Astrocyte of the hippocampus (primary cell): ENCODE results near the gene CEP20.
A peak's percentile ranks its signal among the peaks of the same experiment; 100 is the strongest.

Source experiments
- DNase-seq: peaks from one replicate; pipeline ENCODE4 v3.0.0; 2011; ENCODE audit warnings: low read depth, low spot score

The CEP20 gene

DNA sequence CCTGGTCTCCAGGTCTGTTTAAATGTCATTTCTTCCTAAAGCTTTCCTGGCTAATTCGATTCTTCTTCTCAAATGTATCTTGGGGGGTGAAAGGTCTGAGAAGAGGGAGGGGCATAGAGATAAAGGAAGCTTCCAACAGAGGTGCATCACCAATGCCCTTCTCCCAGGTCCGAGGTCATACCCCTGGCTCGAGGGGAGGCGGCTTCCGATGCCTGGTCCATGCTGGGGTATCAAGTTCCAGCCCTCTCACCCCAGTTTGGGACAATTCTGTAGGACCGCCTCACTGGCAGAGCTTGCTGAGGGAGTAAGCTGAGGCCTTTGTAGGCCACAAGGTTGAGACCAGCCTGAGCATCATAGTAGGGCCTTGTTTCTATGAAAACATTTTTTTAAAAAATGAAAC is 10.3 kb upstream of the CEP20 start:
- no peak for DNase-seq

DNA sequence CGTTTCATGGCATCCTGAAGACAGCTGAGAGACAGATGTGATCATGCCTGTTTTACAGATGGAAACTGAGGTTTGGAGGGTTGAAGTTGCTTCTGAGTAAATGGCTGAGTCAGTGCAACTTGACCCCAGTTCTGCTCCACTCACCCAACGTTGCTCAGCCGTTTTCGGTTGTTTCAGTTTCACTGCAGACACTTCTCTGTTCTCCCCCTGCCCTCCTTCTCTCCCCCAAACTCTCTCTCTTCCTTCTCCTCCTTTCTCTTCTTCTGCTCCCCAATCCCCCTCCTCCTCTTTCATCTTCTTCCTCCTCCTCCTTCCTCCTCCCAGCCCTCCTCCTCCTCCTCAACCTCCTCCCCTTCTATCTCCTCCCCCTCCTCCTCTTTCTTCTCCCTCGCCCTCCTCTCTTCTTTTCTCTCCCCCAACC is 9.4 kb upstream of the CEP20 start:
- no peak for DNase-seq

DNA sequence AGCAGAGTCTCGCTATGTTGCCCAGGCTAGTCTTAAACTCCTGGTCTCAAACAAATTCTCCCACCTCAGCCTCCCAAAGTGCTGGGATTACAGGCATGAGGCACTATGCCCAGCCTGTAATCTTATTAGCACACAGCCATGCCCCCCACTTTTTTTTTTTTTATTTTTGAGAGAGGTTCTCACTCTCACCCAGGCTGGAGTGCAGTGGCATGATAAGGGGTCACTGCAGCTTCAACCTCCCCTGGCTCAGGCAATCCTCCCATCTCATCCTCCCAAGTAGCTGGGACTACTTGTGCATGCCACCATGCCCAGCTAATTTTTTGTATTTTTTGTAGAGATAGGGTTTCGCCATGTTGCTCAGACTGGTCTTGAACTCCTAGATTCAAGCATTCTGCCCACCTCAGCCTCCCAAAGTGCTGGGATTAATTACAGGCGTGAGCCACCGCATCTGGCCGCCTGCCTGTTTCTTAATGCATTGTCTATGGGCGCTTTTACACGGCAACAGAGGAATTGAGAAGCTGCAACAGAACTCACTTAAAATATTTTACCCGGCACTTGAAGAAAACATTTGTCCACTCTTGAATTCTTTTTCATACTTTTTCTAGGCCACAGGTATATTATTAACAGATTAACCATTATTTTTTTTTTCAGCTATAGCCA is 8.8 kb upstream of the CEP20 start:
- DNase-seq, result no peak

DNA sequence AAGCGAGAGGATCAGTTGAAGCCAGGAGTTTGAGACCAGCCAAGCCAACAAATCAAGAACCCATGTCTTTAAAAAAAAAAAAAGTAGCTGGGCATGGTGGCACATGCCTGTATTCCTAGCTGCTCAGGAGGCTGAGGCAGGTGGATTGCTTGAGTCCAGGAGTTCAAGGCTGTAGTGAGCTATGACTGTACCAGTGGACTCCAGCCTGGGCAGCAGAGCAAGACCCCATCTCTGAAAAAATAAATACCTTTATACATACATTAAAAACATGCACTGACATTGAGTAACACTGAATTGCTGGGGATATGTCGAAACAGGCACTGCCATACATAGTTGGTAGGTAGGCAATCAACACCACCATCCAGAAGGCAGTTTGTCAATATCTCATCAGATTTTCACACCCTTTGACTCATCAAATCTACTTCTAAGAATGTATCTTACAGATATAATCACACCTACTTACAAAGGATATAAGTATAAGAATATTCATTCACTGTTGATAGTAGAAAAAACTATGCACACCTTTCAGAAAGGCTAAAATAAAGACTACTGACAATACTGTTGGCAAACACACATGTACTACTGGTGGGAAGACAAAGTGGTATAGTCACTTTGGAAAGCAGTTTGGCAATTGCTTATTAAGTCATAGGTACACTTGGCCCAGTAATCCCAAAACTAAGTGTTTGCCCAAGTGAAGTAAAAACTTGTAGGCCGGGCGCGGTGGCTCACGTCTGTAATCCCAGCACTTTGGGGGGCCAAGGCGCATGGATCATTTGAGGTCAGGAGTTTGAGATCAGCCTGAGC is 6.4 kb upstream of the CEP20 start:
- no peak for DNase-seq

DNA sequence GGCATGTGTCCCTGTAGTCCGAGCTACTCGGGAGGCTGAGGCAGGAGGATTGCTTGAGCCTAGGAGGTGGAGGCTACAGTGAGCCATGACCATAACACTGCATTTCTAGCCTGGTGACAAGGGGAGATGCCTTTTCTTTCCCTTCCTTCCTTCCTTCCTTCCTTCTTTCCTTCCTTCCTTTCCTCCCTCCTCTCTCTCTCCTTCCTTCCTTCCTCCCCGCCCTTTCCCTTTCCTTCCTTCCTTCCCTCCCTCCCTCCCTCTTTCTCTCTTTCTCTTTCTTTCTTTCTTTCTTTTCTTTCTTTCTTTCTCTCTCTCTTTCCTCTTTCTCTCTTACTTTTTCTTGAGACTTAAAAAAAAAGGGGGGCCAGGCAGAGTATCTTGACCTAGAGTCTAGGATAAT is 3.1 kb upstream of the CEP20 start:
- DNase-seq, result no peak

DNA sequence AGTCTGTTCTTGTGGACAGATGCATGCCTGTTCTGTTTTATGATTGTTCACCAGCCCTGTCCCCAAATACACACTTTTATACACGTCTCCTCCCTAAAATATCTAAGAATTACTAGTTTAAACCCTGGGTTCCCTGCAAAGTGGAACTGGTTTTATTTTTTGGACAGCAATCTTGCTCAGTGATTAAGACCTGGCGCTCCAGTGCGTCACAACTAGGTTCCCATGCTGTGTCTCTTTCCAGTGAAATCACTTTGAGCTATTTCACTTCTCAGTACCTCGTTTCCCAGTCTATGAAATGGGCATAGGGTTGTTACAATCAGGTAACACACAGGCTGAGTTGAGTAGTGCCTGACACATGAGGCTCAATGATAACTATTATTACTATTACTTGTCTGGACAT is 1.1 kb downstream of the CEP20 start:
- no peak for DNase-seq

DNA sequence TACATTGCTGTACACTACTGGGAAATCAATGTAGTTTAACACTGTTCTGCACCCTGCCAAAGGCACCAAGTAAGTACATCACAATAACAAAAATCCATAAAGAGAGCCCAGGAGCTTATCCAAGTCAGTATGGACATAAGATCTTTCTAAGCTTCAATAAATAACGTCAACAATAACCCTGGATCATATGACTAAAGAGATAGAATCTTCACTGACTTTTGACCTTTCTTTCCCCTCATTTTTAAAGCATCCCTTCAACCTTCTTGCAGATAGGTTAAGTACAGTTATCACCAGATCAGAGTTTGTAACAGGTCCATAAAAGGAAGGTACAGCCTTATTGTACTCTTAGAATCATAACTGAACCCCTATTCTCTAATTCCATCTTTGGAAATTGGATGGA is 2.3 kb downstream of the CEP20 start:
- no peak for DNase-seq

DNA sequence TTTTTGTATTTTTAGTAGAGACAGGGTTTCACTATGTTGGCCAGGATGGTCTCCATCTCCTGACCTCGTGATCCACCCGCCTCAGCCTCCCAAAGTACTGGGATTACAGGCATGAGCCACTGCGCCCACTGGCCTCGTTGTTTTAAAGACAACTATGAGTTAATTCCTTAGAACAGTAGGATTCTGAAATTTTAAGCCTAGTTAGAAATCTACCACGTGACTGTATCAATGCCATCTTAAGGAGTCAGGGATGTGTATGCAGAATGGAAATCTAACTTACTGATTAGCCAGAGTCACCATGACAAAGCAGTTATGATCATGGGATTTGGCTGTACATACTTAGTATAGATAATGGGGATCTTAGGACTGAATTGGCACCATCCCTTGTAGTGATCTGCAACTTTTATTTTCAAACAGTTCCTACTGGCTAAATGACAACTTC is 2.8 kb downstream of the CEP20 start:
- no peak for DNase-seq

DNA sequence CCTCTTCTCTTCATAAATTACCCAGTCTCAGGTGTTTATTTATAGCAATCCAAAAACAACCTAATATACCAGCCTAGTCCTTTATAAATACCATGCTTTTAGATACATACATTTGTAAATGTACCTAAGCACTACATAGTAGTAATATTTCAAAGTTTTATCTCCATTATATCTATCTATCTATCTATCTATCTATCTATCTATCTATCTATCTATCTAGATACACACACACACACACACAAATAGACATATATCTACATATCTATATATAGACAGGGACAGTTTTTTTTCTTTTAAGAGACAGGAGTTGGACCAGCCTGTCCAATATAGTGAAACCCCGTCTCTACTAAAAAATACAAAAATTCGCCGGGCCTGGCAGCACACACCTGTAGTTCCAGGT is 5.8 kb downstream of the CEP20 start:
- DNase-seq, result no peak

DNA sequence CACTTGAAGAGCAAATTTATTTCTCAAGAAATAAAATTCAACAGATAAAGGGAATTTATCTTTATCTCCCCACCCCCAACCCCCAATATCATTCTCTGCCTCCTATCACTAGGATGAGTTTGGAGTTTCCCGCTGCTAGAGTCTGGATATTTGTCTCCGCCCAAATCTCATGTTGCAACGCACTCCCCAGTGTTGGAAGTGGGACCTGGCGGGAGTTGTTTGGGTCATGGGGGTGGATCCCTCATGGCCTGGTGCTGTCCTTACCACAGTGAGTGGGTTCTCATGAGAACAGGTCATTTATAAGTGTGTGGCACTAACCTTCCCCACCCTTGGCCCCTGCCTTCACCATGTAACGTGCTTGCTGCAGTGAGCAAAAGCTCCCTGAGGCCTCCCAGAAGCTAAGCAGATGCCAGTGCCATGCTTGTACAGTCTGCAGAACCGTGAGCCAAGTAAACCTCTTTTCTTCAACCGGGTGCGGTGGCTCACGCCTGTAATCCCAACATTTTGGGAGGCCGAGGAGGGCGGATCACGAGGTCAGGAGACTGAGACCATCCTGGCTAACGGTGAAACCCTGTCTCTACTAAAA is 6.5 kb downstream of the CEP20 start:
- DNase-seq, result no peak

DNA sequence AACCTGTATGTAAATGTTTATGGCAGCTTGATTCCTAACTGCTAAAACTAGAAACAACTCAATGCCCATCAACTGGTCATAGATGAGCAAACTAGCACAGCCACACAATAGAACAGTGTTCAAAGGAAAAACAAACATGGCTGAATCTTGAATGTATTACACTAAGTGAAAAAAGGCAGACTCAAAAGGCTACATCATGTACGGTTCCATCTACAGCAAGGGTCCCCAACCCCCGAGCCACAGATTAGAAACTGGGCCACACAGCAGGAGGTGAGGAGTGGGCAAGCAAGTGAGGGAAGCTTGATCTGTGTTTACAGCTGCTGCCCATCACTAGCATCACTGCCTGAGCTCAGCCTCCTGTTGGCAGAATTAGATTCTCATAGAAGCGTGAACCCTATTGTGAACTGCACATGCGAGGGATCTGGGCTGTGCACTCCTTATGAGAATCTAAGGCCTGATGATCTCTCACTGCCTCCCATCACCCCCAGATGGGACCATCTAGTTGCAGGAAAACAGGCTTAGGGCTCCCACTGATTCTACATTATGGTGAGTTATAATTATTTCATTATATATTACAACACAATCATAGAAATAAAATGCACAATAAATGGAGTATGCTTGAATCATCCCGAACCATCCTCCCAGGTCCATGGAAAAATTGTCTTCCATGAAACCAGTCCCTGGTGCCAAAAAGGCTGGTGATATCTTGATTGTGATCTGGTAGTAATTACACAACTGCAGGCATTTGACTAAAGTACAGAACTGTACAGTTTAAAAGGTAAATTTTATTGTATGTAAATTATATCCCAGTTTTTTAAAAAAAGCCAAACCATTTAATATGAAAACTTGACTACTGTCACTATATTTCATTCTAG is 7.7 kb downstream of the CEP20 start:
- no peak for DNase-seq

DNA sequence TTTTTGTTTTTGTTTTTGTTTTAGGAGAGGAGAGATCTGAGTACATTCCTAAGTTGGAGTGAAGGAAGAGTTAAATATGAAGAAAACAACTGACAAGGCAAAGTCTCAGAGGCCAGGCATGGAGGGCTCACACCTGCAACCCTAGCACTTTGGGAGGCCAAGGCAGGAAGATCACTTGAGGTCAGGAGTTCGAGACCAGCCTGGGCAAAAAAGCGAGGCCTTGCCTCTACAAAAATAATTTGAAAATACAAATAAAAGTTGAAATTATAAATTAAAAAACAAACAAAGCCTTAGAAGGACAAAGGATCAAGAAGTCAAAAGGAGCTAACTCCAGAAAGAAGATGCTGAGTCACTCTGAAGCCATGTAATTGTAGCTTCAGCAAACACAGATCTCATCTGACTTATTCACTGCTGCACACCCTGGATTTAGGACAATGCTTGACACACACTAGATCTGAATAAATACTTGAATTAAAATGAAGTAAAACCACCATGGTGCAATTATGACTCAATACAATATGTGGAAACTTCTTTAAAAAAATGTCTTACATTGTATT is 9.1 kb downstream of the CEP20 start:
- DNase-seq, result peak; percentile 69

DNA sequence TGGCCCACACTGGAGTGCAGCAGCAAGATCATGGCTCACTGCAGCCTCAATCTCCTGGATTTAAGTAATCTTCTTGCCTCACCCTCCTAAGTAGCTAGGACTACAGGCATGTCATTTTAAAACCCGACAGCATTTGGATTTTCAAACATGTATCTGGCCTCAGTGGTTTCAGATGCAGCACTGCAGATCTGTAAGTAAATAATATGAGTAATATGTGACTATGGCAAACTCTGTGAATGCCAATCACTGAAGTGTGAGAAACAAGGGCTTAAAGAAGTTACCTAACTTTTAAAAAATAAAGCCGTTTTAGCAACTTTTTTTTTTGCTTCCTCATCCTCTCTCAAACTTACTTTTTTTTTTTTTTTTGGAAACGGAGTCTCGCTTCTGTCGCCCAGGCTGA is 11.9 kb downstream of the CEP20 start:
- peak; percentile 34 for DNase-seq

DNA sequence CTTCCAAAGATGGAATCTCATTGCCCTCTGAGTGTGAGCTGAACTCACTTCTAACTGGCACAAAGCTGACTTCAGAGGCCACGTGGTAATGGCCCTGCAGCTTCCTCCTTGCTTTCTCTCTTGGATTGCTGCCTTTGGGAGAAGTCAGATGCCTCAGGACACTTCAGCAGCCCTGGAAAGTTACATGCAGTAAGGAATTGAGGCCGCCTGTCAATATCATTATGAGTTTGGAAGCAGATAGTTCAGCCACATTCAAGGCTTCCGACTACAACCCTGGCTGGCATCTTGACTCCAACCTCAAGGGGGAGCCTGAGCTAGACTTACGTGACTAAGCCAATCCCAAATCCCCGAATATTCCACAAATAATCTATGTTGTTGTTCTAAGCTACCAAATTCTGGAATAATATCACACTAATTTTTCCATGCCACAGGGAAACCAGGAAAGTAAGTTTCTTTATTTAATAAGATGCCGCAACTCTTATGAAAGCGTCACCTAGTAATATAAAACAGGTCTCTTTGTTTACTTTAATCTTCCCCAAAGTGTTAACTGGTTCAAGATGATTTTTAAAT is 13.6 kb downstream of the CEP20 start:
- DNase-seq, result peak; percentile 82

DNA sequence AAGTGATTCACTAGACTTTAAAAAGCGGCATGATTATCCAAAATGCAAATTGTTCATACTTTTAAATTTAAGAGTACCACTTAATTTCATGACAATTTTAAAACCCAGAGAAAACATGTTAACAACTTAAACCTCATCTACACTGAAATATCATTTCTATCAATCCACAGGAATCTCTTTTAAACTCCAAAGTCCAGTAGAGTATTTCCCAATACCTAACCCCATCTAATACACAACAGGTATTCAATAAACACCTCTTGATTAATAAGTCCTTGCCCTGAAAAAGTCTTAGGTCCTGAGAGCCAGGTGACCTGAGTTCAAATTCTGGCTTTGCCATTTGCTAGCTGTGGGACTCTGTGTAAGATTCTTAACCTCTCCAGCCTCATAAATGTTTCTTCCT is 14.7 kb downstream of the CEP20 start:
- DNase-seq, result no peak

DNA sequence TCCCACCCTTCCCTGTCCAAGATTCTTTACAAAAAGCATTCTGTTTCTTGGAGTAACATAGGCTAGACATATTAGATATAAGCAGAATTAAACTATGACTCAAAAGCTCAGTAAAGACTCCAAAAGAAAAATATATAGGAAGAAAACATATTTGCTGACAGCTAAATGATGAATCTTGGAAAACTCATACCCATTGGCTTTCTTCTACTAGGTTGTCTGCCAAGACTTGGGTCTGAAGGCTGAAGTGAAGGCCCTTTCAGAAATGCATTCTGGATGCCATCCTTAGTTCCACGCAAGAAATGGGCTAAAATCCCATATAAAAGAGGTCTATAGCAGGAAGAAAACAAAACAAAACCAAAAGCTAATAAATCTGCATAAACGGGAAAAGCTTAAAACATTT is 15.1 kb downstream of the CEP20 start:
- DNase-seq, result no peak

DNA sequence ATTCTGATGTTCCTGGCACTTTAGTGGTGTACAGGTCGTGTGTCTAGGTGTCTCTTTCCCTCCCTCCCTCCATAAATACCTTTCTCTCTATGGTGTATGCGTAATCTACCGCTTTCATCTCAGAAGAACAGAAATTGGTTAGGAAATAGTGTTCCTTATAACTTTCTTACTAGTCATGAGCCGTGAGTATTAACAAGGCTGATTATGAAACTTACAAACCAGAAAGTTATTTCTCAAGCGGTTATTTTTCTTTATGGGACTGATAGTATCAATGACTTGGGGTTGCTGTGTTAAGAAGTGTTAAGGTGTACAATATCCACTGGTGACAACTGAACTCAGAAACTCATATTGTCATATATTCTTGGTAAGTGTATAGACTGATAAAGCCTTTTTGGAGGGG is 18.4 kb downstream of the CEP20 start:
- DNase-seq, result no peak

DNA sequence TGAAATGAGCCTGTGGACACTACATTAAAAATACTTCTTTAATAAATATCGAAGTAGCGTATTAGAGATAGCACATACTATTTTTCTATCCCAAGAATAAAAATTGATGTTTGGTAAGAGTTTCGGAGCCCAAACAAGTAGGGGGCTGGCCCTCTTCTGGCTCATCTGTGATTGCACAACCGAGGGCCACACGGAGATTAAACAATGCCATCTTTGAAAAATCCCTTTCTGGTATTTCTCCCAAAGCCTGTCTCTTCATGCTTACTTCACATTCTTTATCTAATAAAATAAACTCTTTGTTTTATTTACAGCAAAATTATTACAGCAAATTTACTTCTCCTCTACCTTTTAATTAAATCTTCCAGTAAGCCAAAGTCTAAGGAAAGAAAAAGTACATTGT is 22.0 kb downstream of the CEP20 start:
- no peak for DNase-seq

DNA sequence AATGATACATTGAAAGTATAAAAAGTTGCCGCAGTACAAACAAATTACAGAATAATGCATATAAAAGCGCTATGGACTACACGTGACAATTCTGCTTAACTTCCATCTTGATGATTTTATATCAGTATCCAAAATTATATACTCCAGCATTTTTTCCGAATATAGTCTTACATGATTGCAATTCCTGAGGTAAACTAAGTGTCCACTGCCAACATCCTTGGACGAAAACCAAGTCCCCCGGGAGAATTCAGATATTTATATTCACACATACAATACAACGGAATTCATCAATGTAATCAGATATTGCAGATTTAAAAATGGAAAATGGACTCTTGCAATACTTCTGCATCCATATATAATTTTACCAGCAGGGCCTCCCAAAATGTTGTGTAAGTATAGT is 22.7 kb downstream of the CEP20 start:
- peak; percentile 38 for DNase-seq

DNA sequence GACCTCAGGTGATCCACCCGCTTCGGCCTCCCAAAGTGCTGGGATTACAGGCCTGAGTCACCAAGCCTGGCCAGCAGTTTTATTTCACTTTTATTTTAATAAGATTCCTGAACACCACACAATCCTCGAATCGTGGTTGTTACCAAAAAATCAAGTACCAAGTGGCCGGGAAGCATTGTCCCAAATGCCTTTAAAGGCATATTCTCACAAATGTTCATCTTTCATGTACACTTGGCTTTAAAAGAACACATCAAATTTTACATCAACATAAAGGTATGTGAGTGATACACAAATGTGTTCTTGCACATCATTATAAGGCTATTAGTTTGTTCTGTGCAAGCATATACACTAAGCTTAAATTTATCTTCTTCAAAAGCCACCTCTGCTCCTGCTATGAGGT is 23.5 kb downstream of the CEP20 start:
- no peak for DNase-seq

DNA sequence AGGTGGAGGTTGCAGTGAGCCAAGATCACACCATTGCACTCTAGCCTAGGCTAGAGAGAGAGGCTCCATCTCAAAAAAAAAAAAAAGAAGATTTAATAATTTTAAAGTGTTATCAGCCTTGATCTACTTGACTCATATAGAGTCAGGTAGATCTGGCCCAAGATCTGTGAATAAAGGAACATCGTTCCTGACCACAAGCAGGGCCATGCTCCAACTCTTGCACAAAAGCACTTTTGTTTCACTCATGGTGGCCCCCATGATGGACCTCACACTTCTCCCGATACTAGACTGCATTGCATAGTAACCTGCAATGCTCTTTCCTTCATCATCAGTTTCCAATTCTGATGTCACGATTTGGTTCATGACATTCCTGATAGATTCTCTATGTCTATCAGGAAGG is 26.4 kb downstream of the CEP20 start:
- DNase-seq, result no peak
